ENCODE results near the gene IGIP.
A peak's percentile ranks its signal among the peaks of the same experiment; 100 is the strongest.

IGIP gene

DNA sequence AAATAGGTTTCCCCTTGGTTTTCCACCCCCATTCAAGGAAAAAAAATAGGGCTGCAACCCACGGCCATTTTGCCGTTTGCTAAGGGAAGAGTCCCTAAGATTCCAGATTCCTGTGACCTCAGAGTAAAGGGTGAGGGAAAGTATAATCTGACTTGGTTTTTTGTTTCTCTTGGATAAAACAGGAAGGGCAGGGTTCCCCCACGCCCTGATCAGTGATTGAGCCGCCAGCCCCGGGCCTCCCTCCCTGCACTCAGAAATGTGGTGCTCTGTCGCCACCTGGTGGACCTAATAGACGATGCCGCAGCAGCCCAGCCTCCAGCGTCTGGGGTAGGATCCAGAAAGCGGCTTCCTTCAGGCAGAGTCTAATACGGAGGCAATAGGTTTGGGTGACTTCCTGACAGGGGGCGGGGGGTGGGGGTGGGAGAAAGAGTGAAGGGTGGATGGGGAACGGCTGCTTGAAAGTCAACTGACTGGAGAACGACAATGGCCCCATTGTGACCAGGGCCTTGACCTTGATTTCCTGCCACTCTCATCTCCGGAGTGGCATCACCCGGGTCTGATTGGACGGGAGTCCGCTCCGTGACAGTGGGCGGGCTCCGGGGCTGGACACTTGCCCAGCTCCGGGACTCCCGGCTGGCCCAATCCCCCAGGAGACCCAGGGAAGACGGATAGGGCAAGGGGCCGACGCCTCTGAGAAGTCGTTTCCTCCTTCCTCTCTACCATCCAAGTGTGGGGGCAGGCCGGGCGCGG lies 31.5 kb downstream of the IGIP start:
- DNase-seq (ENCODE audit: low spot score) = peak; percentile 84
- no peak overlapping the region for H3K23ac ChIP-seq (ENCODE audit: low read depth, low read length, poor library complexity)
- H4K8ac ChIP-seq (ENCODE audit: low read depth, low read length) = no peak overlapping the region
- no peak overlapping the region for H3K27ac ChIP-seq (replicated peaks; ENCODE audit: low read length)
- no CpG with 5 or more reads among the region's 30 CpGs for WGBS, 2 donors (ENCODE audit: extremely low coverage in 2 of 2, insufficient read length in 2 of 2, insufficient replicate concordance in 1 of 2)
- no peaks in the 10 kb centered on the region for H3K36me3 ChIP-seq (replicated peaks in 1 of 2; ENCODE audit: control insufficient read depth in 2 of 2, insufficient read depth in 2 of 2, low read length in 2 of 2)
- no peak overlapping the region for H2AK5ac ChIP-seq (ENCODE audit: low read depth, low read length)
- H3K4me1 ChIP-seq (ENCODE audit: control insufficient read depth in 2 of 2, insufficient read depth in 1 of 2, low read depth in 1 of 2, low read length in 2 of 2) = peaks cover 11 to 13% of the 10 kb centered on the region in 2 donors
- no peak overlapping the region for H2BK15ac ChIP-seq (ENCODE audit: low read length)
- H2BK5ac ChIP-seq (ENCODE audit: low read length) = no peak overlapping the region
- H3K9me3 ChIP-seq (replicated peaks in 1 of 2; ENCODE audit: control insufficient read depth in 2 of 2, insufficient read depth in 1 of 2, low read depth in 1 of 2, low read length in 2 of 2) = no peaks in the 10 kb centered on the region
- H2AFZ ChIP-seq (ENCODE audit: low read length) = peak overlapping the region; percentile 93
- H4K91ac ChIP-seq (ENCODE audit: low read depth, low read length, poor library complexity) = no peak overlapping the region
- H2BK12ac ChIP-seq (ENCODE audit: low read length) = no peak overlapping the region
- H3K18ac ChIP-seq (ENCODE audit: low read length) = no peak overlapping the region
- no peak overlapping the region for H3K4ac ChIP-seq (ENCODE audit: low read length)
- no peak overlapping the region for H3K9ac ChIP-seq (ENCODE audit: low read depth, low read length, poor library complexity)
- peaks cover 0 to 27% (median 3%) of the 10 kb centered on the region in 3 experiments for H3K27me3 ChIP-seq (ENCODE audit: control insufficient read depth in 3 of 3, insufficient read depth in 3 of 3, low read depth in 1 of 3, low read length in 3 of 3)
- H3K79me1 ChIP-seq (ENCODE audit: low read depth, low read length) = no peaks in the 10 kb centered on the region
- no peak overlapping the region for H3K4me2 ChIP-seq (ENCODE audit: insufficient read depth, low read length, poor library complexity, severe bottlenecking)
- H3K14ac ChIP-seq (ENCODE audit: low read length) = no peak overlapping the region
- no peak overlapping the region for H2BK120ac ChIP-seq (ENCODE audit: low read depth, low read length)
- peak overlapping the region; percentile 12 to 32 for H3K4me3 ChIP-seq (ENCODE audit: low read length in 2 of 2)

DNA sequence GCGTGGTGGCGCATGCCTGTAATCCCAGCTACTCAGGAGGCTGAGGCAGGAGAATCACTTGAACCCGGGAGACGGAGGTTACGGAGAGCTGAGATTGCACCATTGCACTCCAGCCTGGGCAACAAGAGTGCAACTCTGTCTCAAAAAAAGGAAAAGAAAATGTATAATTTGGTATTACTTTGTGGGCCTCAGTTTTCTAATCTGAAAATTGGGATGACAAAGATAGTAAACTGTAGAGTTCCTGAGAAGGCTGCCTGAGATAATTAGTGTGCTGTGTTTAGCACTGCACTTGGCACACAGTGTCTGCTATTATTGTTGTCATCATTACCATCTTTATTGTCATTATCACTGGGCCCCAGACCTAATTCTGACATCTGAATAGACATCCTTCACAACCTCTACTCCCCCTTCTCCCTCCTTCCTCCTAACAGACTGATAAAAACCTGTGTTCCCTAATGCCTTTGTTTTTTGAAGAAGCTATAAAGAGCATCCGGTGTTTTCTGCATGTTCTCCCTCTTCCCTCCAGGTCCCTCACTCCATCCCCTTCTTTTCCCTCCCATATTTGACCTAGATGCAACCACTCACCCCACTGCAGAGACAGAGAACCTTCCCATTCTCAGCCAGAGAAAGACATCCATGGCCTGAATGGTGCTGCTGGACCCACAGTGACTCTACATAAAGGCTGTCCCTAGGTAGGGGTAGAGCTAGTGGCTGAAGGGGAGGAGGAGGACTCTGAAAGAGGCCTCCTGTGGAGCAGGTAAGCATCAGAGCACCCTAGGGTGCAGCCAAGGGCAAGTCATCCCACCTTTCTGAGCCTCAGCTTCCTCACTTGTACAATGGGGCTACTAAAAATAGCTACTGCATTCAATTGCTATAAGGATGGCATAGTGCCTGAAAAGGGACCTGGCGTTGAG lies 33.5 kb downstream of the IGIP start:
- Histone ChIP-seq H2AK5ac (ENCODE audit: low read depth, low read length) (no peak overlapping the region), H3K18ac (ENCODE audit: low read length) (no peak overlapping the region), H3K27ac (replicated peaks; ENCODE audit: low read length) (no peak overlapping the region), H4K8ac (ENCODE audit: low read depth, low read length) (no peak overlapping the region), H3K23ac (ENCODE audit: low read depth, low read length, poor library complexity) (no peak overlapping the region), H2BK12ac (ENCODE audit: low read length) (no peak overlapping the region), H4K91ac (ENCODE audit: low read depth, low read length, poor library complexity) (no peak overlapping the region), H3K27me3 (ENCODE audit: control insufficient read depth in 3 of 3, insufficient read depth in 3 of 3, low read depth in 1 of 3, low read length in 3 of 3) (peaks cover 0 to 25% (median 3%) of the 10 kb centered on the region in 3 experiments), H3K9ac (ENCODE audit: low read depth, low read length, poor library complexity) (no peak overlapping the region), H3K4me1 (ENCODE audit: control insufficient read depth in 2 of 2, insufficient read depth in 1 of 2, low read depth in 1 of 2, low read length in 2 of 2) (peaks cover under 1 to 5% of the 10 kb centered on the region in 2 donors), H2BK5ac (ENCODE audit: low read length) (no peak overlapping the region), H2BK120ac (ENCODE audit: low read depth, low read length) (no peak overlapping the region), H3K4ac (ENCODE audit: low read length) (no peak overlapping the region), H3K4me3 (ENCODE audit: low read length in 2 of 2) (no peak overlapping the region), H3K9me3 (replicated peaks in 1 of 2; ENCODE audit: control insufficient read depth in 2 of 2, insufficient read depth in 1 of 2, low read depth in 1 of 2, low read length in 2 of 2) (no peaks in the 10 kb centered on the region), H3K14ac (ENCODE audit: low read length) (no peak overlapping the region), H2BK15ac (ENCODE audit: low read length) (no peak overlapping the region), H3K4me2 (ENCODE audit: insufficient read depth, low read length, poor library complexity, severe bottlenecking) (no peak overlapping the region), H3K36me3 (replicated peaks in 1 of 2; ENCODE audit: control insufficient read depth in 2 of 2, insufficient read depth in 2 of 2, low read length in 2 of 2) (no peaks in the 10 kb centered on the region), H3K79me1 (ENCODE audit: low read depth, low read length) (peaks cover 2% of the 10 kb centered on the region), H2AFZ (ENCODE audit: low read length) (no peak overlapping the region)
- no peak for DNase-seq (ENCODE audit: low spot score)
- WGBS, 2 donors (ENCODE audit: extremely low coverage in 2 of 2, insufficient read length in 2 of 2, insufficient replicate concordance in 1 of 2) = no CpG with 5 or more reads among the region's 7 CpGs

DNA sequence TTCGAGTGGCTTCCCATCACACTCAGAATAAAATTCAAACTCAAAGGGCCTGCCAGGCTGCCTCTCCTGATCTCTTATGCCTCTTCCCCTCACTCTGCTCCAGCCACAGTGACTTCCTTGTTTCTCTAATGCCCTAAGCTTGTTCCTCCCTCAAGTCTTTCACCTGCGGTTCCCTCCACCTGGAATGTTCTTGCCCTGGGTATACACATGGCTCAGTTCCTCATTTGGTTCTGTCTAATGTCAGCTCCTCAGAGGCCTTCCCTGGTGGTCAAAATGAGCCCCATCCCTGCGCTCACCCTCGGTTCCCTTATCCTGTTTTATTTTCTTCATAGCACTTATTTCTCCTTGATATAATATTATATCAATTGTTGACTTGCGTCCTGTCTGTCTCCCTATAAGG lies 36.5 kb downstream of the IGIP start:
- Histone ChIP-seq H3K23ac (ENCODE audit: low read depth, low read length, poor library complexity) (no peak overlapping the region), H2AFZ (ENCODE audit: low read length) (no peak overlapping the region), H2BK12ac (ENCODE audit: low read length) (no peak overlapping the region), H2BK15ac (ENCODE audit: low read length) (no peak overlapping the region), H4K91ac (ENCODE audit: low read depth, low read length, poor library complexity) (no peak overlapping the region), H3K4me2 (ENCODE audit: insufficient read depth, low read length, poor library complexity, severe bottlenecking) (no peak overlapping the region), H3K27me3 (ENCODE audit: control insufficient read depth in 3 of 3, insufficient read depth in 3 of 3, low read depth in 1 of 3, low read length in 3 of 3) (peaks cover 0 to 29% (median 6%) of the 10 kb centered on the region in 3 experiments), H3K27ac (replicated peaks; ENCODE audit: low read length) (no peak overlapping the region), H3K4me3 (ENCODE audit: low read length in 2 of 2) (no peak overlapping the region), H3K9me3 (replicated peaks in 1 of 2; ENCODE audit: control insufficient read depth in 2 of 2, insufficient read depth in 1 of 2, low read depth in 1 of 2, low read length in 2 of 2) (no peaks in the 10 kb centered on the region), H3K18ac (ENCODE audit: low read length) (no peak overlapping the region), H3K9ac (ENCODE audit: low read depth, low read length, poor library complexity) (no peak overlapping the region), H2AK5ac (ENCODE audit: low read depth, low read length) (no peak overlapping the region), H3K4ac (ENCODE audit: low read length) (no peak overlapping the region), H3K14ac (ENCODE audit: low read length) (no peak overlapping the region), H3K36me3 (replicated peaks in 1 of 2; ENCODE audit: control insufficient read depth in 2 of 2, insufficient read depth in 2 of 2, low read length in 2 of 2) (no peaks in the 10 kb centered on the region), H3K79me1 (ENCODE audit: low read depth, low read length) (peaks cover 2% of the 10 kb centered on the region), H4K8ac (ENCODE audit: low read depth, low read length) (no peak overlapping the region), H2BK5ac (ENCODE audit: low read length) (no peak overlapping the region), H3K4me1 (ENCODE audit: control insufficient read depth in 2 of 2, insufficient read depth in 1 of 2, low read depth in 1 of 2, low read length in 2 of 2) (no peaks in the 10 kb centered on the region), H2BK120ac (ENCODE audit: low read depth, low read length) (no peak overlapping the region)
- no peak for DNase-seq (ENCODE audit: low spot score)
- no CpG with 5 or more reads among the region's 5 CpGs for WGBS, 2 donors (ENCODE audit: extremely low coverage in 2 of 2, insufficient read length in 2 of 2, insufficient replicate concordance in 1 of 2)

DNA sequence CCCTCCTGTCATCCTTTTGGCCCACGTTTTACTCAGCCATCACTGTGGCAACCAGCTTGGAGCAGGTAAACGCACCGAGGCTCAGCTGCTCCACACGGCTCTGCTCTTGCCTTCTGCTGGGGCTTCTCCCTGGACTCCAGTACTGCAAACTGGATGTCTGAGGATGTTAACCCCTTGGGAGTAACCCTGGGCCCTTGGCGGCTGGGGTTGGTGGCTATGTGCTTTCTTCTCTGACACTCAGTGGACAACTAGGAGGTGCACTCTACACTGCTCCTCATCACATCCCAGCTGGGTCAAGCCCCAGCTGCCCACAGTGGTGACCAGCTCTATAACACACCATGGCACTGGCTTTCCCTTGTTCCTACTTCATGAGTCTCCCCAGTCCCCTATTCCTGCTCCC lies 37.0 kb downstream of the IGIP start:
- Histone ChIP-seq H2BK120ac (ENCODE audit: low read depth, low read length) (no peak overlapping the region), H3K27ac (replicated peaks; ENCODE audit: low read length) (no peak overlapping the region), H3K36me3 (replicated peaks in 1 of 2; ENCODE audit: control insufficient read depth in 2 of 2, insufficient read depth in 2 of 2, low read length in 2 of 2) (no peaks in the 10 kb centered on the region), H3K18ac (ENCODE audit: low read length) (no peak overlapping the region), H3K4me1 (ENCODE audit: control insufficient read depth in 2 of 2, insufficient read depth in 1 of 2, low read depth in 1 of 2, low read length in 2 of 2) (no peaks in the 10 kb centered on the region), H3K27me3 (ENCODE audit: control insufficient read depth in 3 of 3, insufficient read depth in 3 of 3, low read depth in 1 of 3, low read length in 3 of 3) (peaks cover 0 to 29% (median 3%) of the 10 kb centered on the region in 3 experiments), H3K4me2 (ENCODE audit: insufficient read depth, low read length, poor library complexity, severe bottlenecking) (no peak overlapping the region), H2AFZ (ENCODE audit: low read length) (no peak overlapping the region), H4K91ac (ENCODE audit: low read depth, low read length, poor library complexity) (no peak overlapping the region), H3K4ac (ENCODE audit: low read length) (no peak overlapping the region), H3K9ac (ENCODE audit: low read depth, low read length, poor library complexity) (no peak overlapping the region), H4K8ac (ENCODE audit: low read depth, low read length) (no peak overlapping the region), H2BK12ac (ENCODE audit: low read length) (no peak overlapping the region), H2BK15ac (ENCODE audit: low read length) (peak overlapping the region; percentile 56), H3K14ac (ENCODE audit: low read length) (no peak overlapping the region), H3K4me3 (ENCODE audit: low read length in 2 of 2) (no peak overlapping the region), H3K79me1 (ENCODE audit: low read depth, low read length) (peaks cover 2% of the 10 kb centered on the region), H3K23ac (ENCODE audit: low read depth, low read length, poor library complexity) (peak overlapping the region; percentile 57), H2AK5ac (ENCODE audit: low read depth, low read length) (peak overlapping the region; percentile 27), H3K9me3 (replicated peaks in 1 of 2; ENCODE audit: control insufficient read depth in 2 of 2, insufficient read depth in 1 of 2, low read depth in 1 of 2, low read length in 2 of 2) (no peaks in the 10 kb centered on the region), H2BK5ac (ENCODE audit: low read length) (no peak overlapping the region)
- DNase-seq (ENCODE audit: low spot score) = no peak
- no CpG with 5 or more reads among the region's 5 CpGs for WGBS, 2 donors (ENCODE audit: extremely low coverage in 2 of 2, insufficient read length in 2 of 2, insufficient replicate concordance in 1 of 2)
